Esophagus muscularis mucosa (tissue), 4 donors: ENCODE data around the gene SCGB1C1. TPM values are rescaled to one million over a fixed set of nuclear protein-coding genes. Genes with fewer than 3 reads are reported as not detected.
A peak's percentile ranks its signal among the peaks of the same experiment; 100 is the strongest.

Experiments
- DNase-seq: peaks from one replicate; pipeline ENCODE4 v3.0.0-alpha.2; 2017; ENCODE audit errors: extremely low spot score
- H3K27ac ChIP-seq, 4 donors: fragments of 200-600 bp; sonication (generic); replicated peaks in 1 of 4; 1 replicate in 3 of 4; 2 replicates in 1 of 4; pipeline ENCODE4 v1.5.1; 2016 to 2019; ENCODE audit warnings: mild to moderate bottlenecking in 1 of 4
- H3K27me3 ChIP-seq, 4 donors: fragments of 200-600 bp; sonication (generic); one replicate each; pipeline versions ENCODE4 v1.5.1 to v1.6.0; 2016 to 2019
- H3K36me3 ChIP-seq, 4 donors: fragments of 200-600 bp; sonication (generic); one replicate each; pipeline ENCODE4 v1.5.1; 2016 to 2019
- H3K4me1 ChIP-seq, 4 donors: fragments of 200-600 bp; sonication (generic); one replicate each; pipeline ENCODE4 v1.5.1; 2016 to 2019
- H3K4me3 ChIP-seq, 4 donors: fragments of 200-600 bp; sonication (generic); 1 replicate in 2 of 4; 2 replicates in 2 of 4; pipeline ENCODE4 v1.5.1; 2016 to 2019; ENCODE audit warnings: mild to moderate bottlenecking in 4 of 4, moderate library complexity in 1 of 4
- H3K9me3 ChIP-seq, 4 donors: fragments of 200-600 bp; sonication (generic); 1 replicate in 3 of 4; 2 replicates in 1 of 4; pipeline ENCODE4 v1.5.1; 2016 to 2019
- EP300 ChIP-seq: sonication (generic); formaldehyde crosslinking; IDR thresholded peaks from one replicate; pipeline ENCODE4 v1.6.1; 2017; ENCODE audit warnings: antibody characterized with exemption
- POLR2A ChIP-seq: fragments of 450-650 bp; IDR thresholded peaks from one replicate; pipeline ENCODE4 v1.6.1; 2017; ENCODE audit warnings: antibody characterized with exemption, moderate library complexity, mild to moderate bottlenecking, low read depth
- POLR2AphosphoS5 ChIP-seq, 2 donors: sonication (generic); formaldehyde crosslinking; IDR thresholded peaks; one replicate each; pipeline ENCODE4 v1.6.1; 2017; ENCODE audit warnings: antibody characterized with exemption in 2 of 2
- WGBS: methylation state at CpG from one replicate; pipeline ENCODE4 v1.1.5; 2018; 5-methylcytosine and 5-hydroxymethylcytosine counted together
- intact Hi-C: fragments of 100-400 bp; cut with DNase I; formaldehyde crosslinking; loops from one replicate; pipeline ENCODE4 v1.15.1; 2023
- total RNA-seq, 4 donors: library from RNA; depleted of rRNA; stranded (reverse); fragments of >200 nt; gene quantifications; one replicate each; pipeline versions ENCODE4 v1.1.0 to v1.2.1, GENCODE V29; 2016
- TF ChIP-seq, protein P1 (sequence below), 3 experiments: fragments of 200-600 bp in 2 of 3; fragments of 450-650 bp in 1 of 3; sonication (generic) in 2 of 3; IDR thresholded peaks; one replicate each; pipeline ENCODE4 v1.5.1; 2017 to 2019; ENCODE audit warnings: antibody characterized with exemption in 3 of 3, mild to moderate bottlenecking in 2 of 3, moderate library complexity in 1 of 3

SCGB1C1 gene
- total RNA-seq, 4 donors from 2014 or later, result not detected

DNA sequence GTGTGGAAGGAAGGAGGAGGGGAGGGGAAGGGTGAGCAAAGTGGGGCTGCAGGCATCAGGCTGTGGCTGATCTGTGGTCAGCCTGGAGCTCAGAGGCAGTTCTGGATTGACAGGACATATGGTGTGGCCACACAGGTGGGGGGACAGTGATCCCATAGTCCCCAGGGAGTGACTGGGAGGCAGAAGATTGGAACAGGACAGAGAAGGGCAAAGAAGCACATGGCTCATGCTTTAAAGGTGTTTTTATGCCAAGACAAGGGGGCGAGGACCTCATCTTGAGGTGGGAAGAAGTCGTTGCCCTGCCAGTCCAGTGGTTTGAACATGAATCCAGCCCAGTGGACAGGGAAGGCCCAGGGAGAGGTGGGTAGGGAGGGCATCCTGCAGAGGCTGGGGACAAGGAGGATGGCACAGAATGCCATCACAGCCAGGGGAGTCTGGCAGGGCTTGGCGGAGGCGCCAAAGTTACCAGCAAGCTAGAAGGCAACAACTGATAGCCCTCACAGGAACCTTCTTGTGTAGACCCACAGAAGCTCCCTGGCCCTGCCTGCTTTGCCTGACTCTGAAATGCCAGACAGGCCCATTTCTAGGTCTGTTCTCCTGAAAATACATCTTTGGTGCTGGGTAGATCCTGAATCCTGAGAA is 11.2 kb downstream of the SCGB1C1 start:
- H3K36me3 ChIP-seq, result peaks cover 13 to 64% (median 53%) of the 10 kb centered on the region in 4 donors

DNA sequence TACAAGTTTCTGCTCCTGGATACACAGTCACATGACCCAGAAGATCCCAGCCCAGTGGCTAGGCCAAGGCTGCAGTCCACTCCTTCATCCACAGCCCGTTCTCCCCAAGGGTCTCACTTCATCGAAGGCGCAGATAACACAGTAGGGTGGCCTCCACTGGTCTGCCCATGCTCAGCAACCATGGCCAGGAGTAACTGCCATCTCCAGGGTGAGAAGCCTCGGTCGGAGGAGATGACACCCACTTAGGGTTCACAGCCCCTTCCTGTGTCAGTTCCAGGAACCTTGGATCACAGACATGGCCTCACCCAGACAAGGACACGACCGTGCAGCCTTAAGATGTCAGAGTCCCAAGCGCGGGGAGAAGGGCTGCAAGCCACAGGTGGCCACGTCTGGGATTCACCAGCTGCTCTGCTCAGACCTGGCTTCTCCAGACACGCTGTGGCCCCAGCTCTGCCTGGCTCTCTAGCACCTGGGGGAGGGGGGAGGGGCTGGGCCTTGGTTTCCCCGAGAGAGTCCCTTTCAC is 11.8 kb downstream of the SCGB1C1 start:
- Histone ChIP-seq H3K36me3 (peaks cover 13 to 68% (median 54%) of the 10 kb centered on the region in 4 donors), H3K27ac (no peak overlapping the region), H3K9me3 (no peaks in the 10 kb centered on the region), H3K4me3 (no peak overlapping the region), H3K4me1 (peaks cover 23 to 48% (median 44%) of the 10 kb centered on the region in 4 donors), H3K27me3 (no peaks in the 10 kb centered on the region)
- 85% methylated on average over 9 of the region's 12 CpGs for WGBS
- intact Hi-C loops, result loop anchor here (10.0 kb wide), 1 partner anchor 160 kb away; the partner anchor contains the start of gene B4GALNT4
- no peak for DNase-seq
- TF ChIP-seq EP300, result no peak
- no peak for TF ChIP-seq POLR2A
- TF ChIP-seq POLR2AphosphoS5 (IDR thresholded peaks at IDR 0.05), result no peak
- TF ChIP-seq, protein P1, sequence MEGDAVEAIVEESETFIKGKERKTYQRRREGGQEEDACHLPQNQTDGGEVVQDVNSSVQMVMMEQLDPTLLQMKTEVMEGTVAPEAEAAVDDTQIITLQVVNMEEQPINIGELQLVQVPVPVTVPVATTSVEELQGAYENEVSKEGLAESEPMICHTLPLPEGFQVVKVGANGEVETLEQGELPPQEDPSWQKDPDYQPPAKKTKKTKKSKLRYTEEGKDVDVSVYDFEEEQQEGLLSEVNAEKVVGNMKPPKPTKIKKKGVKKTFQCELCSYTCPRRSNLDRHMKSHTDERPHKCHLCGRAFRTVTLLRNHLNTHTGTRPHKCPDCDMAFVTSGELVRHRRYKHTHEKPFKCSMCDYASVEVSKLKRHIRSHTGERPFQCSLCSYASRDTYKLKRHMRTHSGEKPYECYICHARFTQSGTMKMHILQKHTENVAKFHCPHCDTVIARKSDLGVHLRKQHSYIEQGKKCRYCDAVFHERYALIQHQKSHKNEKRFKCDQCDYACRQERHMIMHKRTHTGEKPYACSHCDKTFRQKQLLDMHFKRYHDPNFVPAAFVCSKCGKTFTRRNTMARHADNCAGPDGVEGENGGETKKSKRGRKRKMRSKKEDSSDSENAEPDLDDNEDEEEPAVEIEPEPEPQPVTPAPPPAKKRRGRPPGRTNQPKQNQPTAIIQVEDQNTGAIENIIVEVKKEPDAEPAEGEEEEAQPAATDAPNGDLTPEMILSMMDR (IDR thresholded peaks at IDR 0.05), result no peak

More for the DNA sequence above, 11.2 kb downstream of the SCGB1C1 start:
- no peak overlapping the region for H3K27ac ChIP-seq
- TF ChIP-seq, protein P1 (IDR thresholded peaks at IDR 0.05), result no peak
- TF ChIP-seq POLR2AphosphoS5 (IDR thresholded peaks at IDR 0.05) (no peak), POLR2A (no peak), EP300 (no peak)
- no peak overlapping the region for H3K4me3 ChIP-seq
- intact Hi-C loops, result loop anchor here (10.0 kb wide), 1 partner anchor 161 kb away; the partner anchor contains the start of gene B4GALNT4
- no peaks in the 10 kb centered on the region for H3K9me3 ChIP-seq
- 80% methylated on average over 4 of the region's 4 CpGs for WGBS
- H3K4me1 ChIP-seq, result peaks cover 17 to 42% (median 38%) of the 10 kb centered on the region in 4 donors
- no peak for DNase-seq
- no peaks in the 10 kb centered on the region for H3K27me3 ChIP-seq

DNA sequence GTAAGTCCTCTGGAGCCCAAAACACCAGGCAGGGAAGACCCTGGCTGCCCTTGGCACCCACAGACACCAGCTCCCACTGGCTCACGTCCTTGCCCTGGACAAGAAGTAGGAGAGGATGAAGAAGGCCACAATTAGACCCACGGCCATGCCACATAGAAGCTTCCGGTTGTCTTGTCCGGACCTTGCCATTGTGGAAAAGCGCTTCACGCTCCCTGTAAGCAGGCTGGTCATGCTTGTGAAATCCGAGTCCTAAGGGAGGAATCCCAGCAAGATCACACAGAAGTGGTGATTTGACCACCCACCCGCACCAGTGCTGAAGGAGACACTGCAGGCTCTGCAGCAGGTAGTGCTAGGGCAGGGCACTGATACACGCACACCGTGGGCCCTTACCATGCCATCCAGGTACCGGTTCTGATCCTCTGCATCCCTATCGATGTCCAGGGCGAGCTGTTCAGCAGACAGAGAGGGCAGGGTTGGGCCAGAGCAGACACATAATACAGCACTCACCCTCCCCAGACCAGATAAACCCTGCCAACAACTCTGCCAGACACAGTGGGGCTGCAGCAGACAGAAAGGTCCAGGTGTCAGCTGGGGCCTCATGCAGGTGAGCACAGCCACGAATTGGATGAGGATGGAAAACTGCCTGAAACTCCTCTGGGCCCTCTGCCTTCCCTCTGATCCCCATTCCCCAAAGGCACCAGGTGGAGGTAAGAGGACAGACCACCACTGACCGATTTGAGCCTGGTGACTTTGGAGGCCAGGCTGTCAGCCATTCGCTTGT is 12.5 kb downstream of the SCGB1C1 start:
- Histone ChIP-seq H3K27me3 (no peaks in the 10 kb centered on the region), H3K36me3 (peaks cover 18 to 68% (median 54%) of the 10 kb centered on the region in 4 donors), H3K27ac (peak overlapping the region in 2 of 4 donors; percentile 98 to 99), H3K4me1 (peaks cover 30 to 56% (median 52%) of the 10 kb centered on the region in 4 donors), H3K9me3 (no peaks in the 10 kb centered on the region), H3K4me3 (peak overlapping the region; percentile 81 to 99 (median 86))
- intact Hi-C loops, result loop anchor here (2.0 to 10.0 kb wide), 2 partner anchors 29 to 159 kb away; partner anchors contain the start of gene B4GALNT4
- no peak for TF ChIP-seq POLR2A
- TF ChIP-seq, protein P1 (IDR thresholded peaks at IDR 0.05), result no peak
- no peak for TF ChIP-seq POLR2AphosphoS5 (IDR thresholded peaks at IDR 0.05)
- TF ChIP-seq EP300, result no peak
- DNase-seq, result no peak
- WGBS, result 85% methylated on average over 15 of the region's 16 CpGs

DNA sequence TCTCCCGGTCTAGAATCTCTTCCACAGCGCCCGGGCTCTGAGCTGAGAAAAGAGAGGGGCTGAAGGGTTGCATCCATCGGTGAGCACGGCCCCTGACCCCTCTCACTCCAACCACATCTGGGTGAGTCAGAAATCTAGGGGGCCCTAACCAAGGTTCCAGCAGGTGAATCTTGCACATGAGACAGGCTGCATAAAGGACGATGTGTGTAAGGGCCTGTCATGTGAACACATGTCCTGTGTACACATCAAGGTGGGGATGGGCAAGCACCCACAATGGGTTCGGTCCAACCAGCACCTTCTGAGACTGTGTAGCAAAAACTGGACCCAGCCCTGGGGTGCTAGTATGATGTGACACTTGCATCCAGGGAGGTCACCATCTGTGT is 13.1 kb downstream of the SCGB1C1 start:
- Histone ChIP-seq H3K36me3 (peaks cover 18 to 68% (median 54%) of the 10 kb centered on the region in 4 donors), H3K9me3 (no peaks in the 10 kb centered on the region), H3K4me1 (peaks cover 36 to 61% (median 58%) of the 10 kb centered on the region in 4 donors), H3K4me3 (peak overlapping the region; percentile 81 to 99 (median 86)), H3K27ac (peak overlapping the region; percentile 96 to 99 (median 98)), H3K27me3 (no peaks in the 10 kb centered on the region)
- 90% methylated on average over 7 of the region's 7 CpGs for WGBS
- intact Hi-C loops, result loop anchor here (2.0 to 10.0 kb wide), 2 partner anchors 29 to 159 kb away; partner anchors contain the start of gene B4GALNT4
- TF ChIP-seq EP300, result no peak
- TF ChIP-seq POLR2AphosphoS5 (IDR thresholded peaks at IDR 0.05), result no peak
- TF ChIP-seq, protein P1 (IDR thresholded peaks at IDR 0.05), result no peak
- TF ChIP-seq POLR2A, result no peak
- DNase-seq, result no peak
